ENCODE measurements around the gene KRTAP10-10. TPM values are rescaled to one million over a fixed set of nuclear protein-coding genes. Genes with fewer than 3 reads are reported as not detected.
"Not testable (repeated sequence)": the region's sequence is repeated elsewhere in the genome, so short reads cannot be mapped to it uniquely, and the experiment has no call there.

KRTAP10-10 gene
- total RNA-seq, 2 donors from 2014 or later, result not detected

DNA sequence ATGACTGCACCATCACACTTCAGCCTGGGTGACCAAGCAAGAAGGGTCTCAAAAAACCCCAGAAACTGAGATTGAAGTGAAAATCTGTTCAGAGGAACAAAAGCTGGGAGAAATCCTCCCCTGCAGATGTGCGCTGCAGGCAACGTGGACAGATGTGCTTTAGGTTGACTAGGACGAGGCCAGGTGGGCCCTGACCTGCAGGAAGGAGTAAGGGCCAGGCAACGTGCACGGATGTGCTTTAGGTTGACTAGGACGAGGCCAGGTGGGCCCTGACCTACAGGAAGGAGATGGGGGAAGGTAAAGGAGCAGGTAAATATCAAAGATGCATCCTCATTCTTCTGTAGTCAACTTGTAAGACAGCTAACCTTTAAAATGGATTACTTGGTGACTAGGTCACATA is 47.3 kb downstream of the KRTAP10-10 start:
- no peaks in the 10 kb centered on the region for H3K9me3 ChIP-seq (ENCODE audit: control insufficient read depth, low read length)
- H3K27me3 Mint-ChIP-seq (ENCODE audit: insufficient read depth), result peaks cover 33% of the 10 kb centered on the region
- WGBS, 2 experiments (ENCODE audit: insufficient coverage in 1 of 2, insufficient read length in 1 of 2), result 77 to 80% methylated on average over 5 to 6 of the region's 6 CpGs
- H3K9ac ChIP-seq (ENCODE audit: extremely low read depth, low read length, poor library complexity, severe bottlenecking), result no peak overlapping the region
- no peak overlapping the region for H3K4me3 ChIP-seq (ENCODE audit: low read length)
- H3K9me3 Mint-ChIP-seq, result no peaks in the 10 kb centered on the region
- no peaks in the 10 kb centered on the region for H3K27me3 ChIP-seq (ENCODE audit: control insufficient read depth, insufficient read depth, low read length, poor library complexity, severe bottlenecking)
- DNase-seq, result no peak
- no peak overlapping the region for H3K27ac ChIP-seq (ENCODE audit: low read depth, low read length)
- peaks cover 26% of the 10 kb centered on the region for H3K4me1 Mint-ChIP-seq
- no peak overlapping the region for H3K27ac Mint-ChIP-seq
- TF ChIP-seq, protein P1, sequence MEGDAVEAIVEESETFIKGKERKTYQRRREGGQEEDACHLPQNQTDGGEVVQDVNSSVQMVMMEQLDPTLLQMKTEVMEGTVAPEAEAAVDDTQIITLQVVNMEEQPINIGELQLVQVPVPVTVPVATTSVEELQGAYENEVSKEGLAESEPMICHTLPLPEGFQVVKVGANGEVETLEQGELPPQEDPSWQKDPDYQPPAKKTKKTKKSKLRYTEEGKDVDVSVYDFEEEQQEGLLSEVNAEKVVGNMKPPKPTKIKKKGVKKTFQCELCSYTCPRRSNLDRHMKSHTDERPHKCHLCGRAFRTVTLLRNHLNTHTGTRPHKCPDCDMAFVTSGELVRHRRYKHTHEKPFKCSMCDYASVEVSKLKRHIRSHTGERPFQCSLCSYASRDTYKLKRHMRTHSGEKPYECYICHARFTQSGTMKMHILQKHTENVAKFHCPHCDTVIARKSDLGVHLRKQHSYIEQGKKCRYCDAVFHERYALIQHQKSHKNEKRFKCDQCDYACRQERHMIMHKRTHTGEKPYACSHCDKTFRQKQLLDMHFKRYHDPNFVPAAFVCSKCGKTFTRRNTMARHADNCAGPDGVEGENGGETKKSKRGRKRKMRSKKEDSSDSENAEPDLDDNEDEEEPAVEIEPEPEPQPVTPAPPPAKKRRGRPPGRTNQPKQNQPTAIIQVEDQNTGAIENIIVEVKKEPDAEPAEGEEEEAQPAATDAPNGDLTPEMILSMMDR (conservative IDR thresholded peaks at IDR 0.05), result no peak
- H3K4me1 ChIP-seq (ENCODE audit: control insufficient read depth, insufficient read depth, low read length), result peaks cover 12% of the 10 kb centered on the region
- no peaks in the 10 kb centered on the region for H3K36me3 ChIP-seq (ENCODE audit: control insufficient read depth, insufficient read depth, low read length)
- H3K4me3 Mint-ChIP-seq, result no peak overlapping the region
- no peaks in the 10 kb centered on the region for H3K36me3 Mint-ChIP-seq (ENCODE audit: low read depth)

DNA sequence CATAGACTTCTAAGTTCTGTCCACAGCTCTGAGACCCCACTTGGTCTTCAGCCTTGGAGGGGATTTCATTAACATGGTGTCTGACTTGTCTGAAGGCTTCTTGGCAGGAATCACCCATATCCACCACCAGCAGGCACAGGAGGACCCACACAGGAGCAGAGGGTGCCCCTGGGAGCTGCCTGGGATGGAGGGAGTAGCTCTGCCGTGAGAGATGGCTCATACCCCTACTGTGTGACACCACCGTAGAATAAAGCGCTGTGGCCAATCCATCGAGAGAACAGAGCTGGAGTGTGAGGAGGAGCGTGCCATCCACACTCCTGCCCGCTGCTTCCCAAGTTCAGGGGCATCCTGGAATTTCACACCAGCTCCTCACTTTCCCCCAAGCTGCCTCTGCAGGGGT is 47.9 kb downstream of the KRTAP10-10 start:
- not testable (repeated sequence) for H3K36me3 Mint-ChIP-seq (ENCODE audit: low read depth); H3K9me3 ChIP-seq (ENCODE audit: control insufficient read depth, low read length); H3K4me3 Mint-ChIP-seq; DNase-seq; H3K4me3 ChIP-seq (ENCODE audit: low read length); H3K9me3 Mint-ChIP-seq; H3K27ac Mint-ChIP-seq; H3K27me3 ChIP-seq (ENCODE audit: control insufficient read depth, insufficient read depth, low read length, poor library complexity, severe bottlenecking); H3K27ac ChIP-seq (ENCODE audit: low read depth, low read length); H3K36me3 ChIP-seq (ENCODE audit: control insufficient read depth, insufficient read depth, low read length); H3K9ac ChIP-seq (ENCODE audit: extremely low read depth, low read length, poor library complexity, severe bottlenecking)
- Mint-ChIP-seq H3K4me1 (peaks cover 31% of the 10 kb centered on the region), H3K27me3 (ENCODE audit: insufficient read depth) (peaks cover 33% of the 10 kb centered on the region)
- peaks cover 12% of the 10 kb centered on the region for H3K4me1 ChIP-seq (ENCODE audit: control insufficient read depth, insufficient read depth, low read length)
- WGBS, 2 experiments (ENCODE audit: insufficient coverage in 1 of 2, insufficient read length in 1 of 2), result 96 to 100% methylated on average over 1 to 6 of the region's 6 CpGs

DNA sequence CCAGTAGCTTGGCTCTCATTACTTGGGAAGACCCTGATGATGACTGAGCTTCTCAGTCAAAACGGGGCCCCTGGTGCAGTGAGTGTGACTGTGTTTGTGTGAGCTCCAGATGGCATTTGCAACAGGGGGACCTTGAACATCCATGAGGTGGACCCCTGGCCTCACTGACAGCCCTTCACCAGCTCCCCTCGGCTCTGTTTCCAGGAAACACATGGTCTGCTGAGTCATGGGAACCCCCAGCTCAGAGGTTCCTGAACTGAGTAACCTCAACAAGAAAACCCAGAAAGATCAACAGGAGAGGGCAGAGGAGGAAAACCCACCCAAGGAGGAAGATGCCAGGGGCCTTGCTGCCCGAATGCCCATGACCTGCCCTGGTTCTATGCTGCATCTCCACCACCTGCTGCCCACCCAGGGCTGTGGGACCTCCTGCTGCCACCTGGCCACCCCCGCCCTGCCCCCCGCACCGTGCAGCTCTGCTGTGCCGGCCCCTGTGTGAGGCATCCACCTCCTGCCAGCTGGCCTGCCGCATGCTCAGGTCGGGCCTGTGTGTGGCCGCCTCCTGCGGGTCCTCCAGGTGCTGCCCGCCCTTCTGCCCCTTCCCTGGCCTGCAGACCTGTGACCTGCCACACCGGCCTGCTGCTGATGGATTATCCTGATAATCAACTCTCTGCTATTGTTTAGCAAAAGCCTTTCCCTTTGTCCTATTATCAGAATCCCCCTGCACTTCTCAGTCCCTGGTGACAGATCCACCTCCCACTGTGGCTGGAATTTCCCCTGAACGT is 49.0 kb downstream of the KRTAP10-10 start:
- Histone ChIP-seq H3K27ac (ENCODE audit: low read depth, low read length) (peak overlapping the region; percentile 66), H3K36me3 (ENCODE audit: control insufficient read depth, insufficient read depth, low read length) (no peaks in the 10 kb centered on the region), H3K9me3 (ENCODE audit: control insufficient read depth, low read length) (no peaks in the 10 kb centered on the region), H3K4me3 (ENCODE audit: low read length) (peak overlapping the region; percentile 52), H3K27me3 (ENCODE audit: control insufficient read depth, insufficient read depth, low read length, poor library complexity, severe bottlenecking) (no peaks in the 10 kb centered on the region), H3K9ac (ENCODE audit: extremely low read depth, low read length, poor library complexity, severe bottlenecking) (peak overlapping the region; percentile 15), H3K4me1 (ENCODE audit: control insufficient read depth, insufficient read depth, low read length) (peaks cover 12% of the 10 kb centered on the region)
- H3K27ac Mint-ChIP-seq, result peak overlapping the region; percentile 88
- peaks cover 40% of the 10 kb centered on the region for H3K4me1 Mint-ChIP-seq
- peak overlapping the region; percentile 33 for H3K4me3 Mint-ChIP-seq
- H3K27me3 Mint-ChIP-seq (ENCODE audit: insufficient read depth), result peaks cover 28% of the 10 kb centered on the region
- H3K36me3 Mint-ChIP-seq (ENCODE audit: low read depth), result no peaks in the 10 kb centered on the region
- TF ChIP-seq, protein P1 (conservative IDR thresholded peaks at IDR 0.05), result peak; percentile 58
- no peaks in the 10 kb centered on the region for H3K9me3 Mint-ChIP-seq
- DNase-seq, result peak; percentile 86
- WGBS, 2 experiments (ENCODE audit: insufficient coverage in 1 of 2, insufficient read length in 1 of 2), result 18 to 39% methylated on average over 8 to 14 of the region's 14 CpGs

All from endodermal cell (in vitro differentiated cells).